Heart left ventricle (tissue), 16 donors: Measurements from ENCODE around the gene ACOXL. TPM values are rescaled to one million over a fixed set of nuclear protein-coding genes. Genes with fewer than 3 reads are reported as not detected.

ENCODE experiments used
- ATAC-seq, 4 donors: fragments of 200-7000 bp; cut with Tn5 transposase; one replicate each; pipeline ENCODE4 v1.9.1; 2020 to 2022; ENCODE audit warnings: moderate library complexity in 4 of 4, mild to moderate bottlenecking in 3 of 4, moderate number of reproducible peaks in 1 of 4
- DNase-seq, 5 donors: peaks; one replicate each; pipeline ENCODE4 v3.0.0-alpha.2; 2020
- H3K27ac ChIP-seq, 12 donors: fragments of 200-600 bp; sonication (generic) in 4 of 12; one replicate each; pipeline versions ENCODE4 v1.5.0 to v1.8.0; 2016 to 2022; ENCODE audit warnings: mild to moderate bottlenecking in 2 of 12
- H3K27me3 ChIP-seq, 9 donors: fragments of 200-600 bp; sonication (generic) in 2 of 9; one replicate each; pipeline versions ENCODE4 v1.5.1 to v1.8.0; 2016 to 2022; ENCODE audit warnings: mild to moderate bottlenecking in 3 of 9
- H3K36me3 ChIP-seq, 9 donors: fragments of 200-600 bp; sonication (generic) in 2 of 9; one replicate each; pipeline versions ENCODE4 v1.5.0 to v1.8.0; 2018 to 2022; ENCODE audit warnings: mild to moderate bottlenecking in 2 of 9
- H3K4me1 ChIP-seq, 12 donors: fragments of 200-600 bp; sonication (generic) in 4 of 12; one replicate each; pipeline versions ENCODE4 v1.5.0 to v1.8.0; 2016 to 2022; ENCODE audit warnings: mild to moderate bottlenecking in 3 of 12
- H3K4me3 ChIP-seq, 12 donors: fragments of 200-600 bp; sonication (generic) in 4 of 12; one replicate each; pipeline versions ENCODE4 v1.5.0 to v1.8.0; 2017 to 2022; ENCODE audit warnings: mild to moderate bottlenecking in 9 of 12, moderate library complexity in 4 of 12
- H3K9me3 ChIP-seq, 12 donors: fragments of 200-600 bp; sonication (generic) in 4 of 12; one replicate each; pipeline versions ENCODE4 v1.5.0 to v1.8.0; 2016 to 2022; ENCODE audit warnings: mild to moderate bottlenecking in 1 of 12
- POLR2A ChIP-seq, 2 donors: fragments of 450-650 bp; IDR thresholded peaks; one replicate each; pipeline ENCODE4 v1.6.1; 2017; ENCODE audit warnings: antibody characterized with exemption in 2 of 2, mild to moderate bottlenecking in 2 of 2, moderate library complexity in 2 of 2
- WGBS, 4 donors: extraction: QIAGEN DNeasy Blood & Tissue Kit in 2 of 4; methylation state at CpG; one replicate each; pipeline versions ENCODE4 v1.1.5 to v1.1.7; 2013 to 2018; 5-methylcytosine and 5-hydroxymethylcytosine counted together
- intact Hi-C, 10 donors: fragments of 100-400 bp; cut with DNase I; formaldehyde crosslinking; loops; one replicate each; pipeline versions ENCODE4 v1.11.1 to v1.14.2; 2022
- polyA plus RNA-seq, 2 donors: library from polyadenylated mRNA; stranded (reverse); fragments of 200-250 nt; gene quantifications; one replicate each; pipeline ENCODE4 v1.2.3, GENCODE V29; 2013
- total RNA-seq, 9 donors: library from RNA; depleted of rRNA in 2 of 9; stranded (reverse); fragments of >200 nt in 2 of 9; fragmentation: NEBNext Ultra II Directional in 3 of 9; extraction: Animal tissue kit (Norgen Biotek cat#: 25700) in 3 of 9; gene quantifications; one replicate each; pipeline versions ENCODE4 v1.1.0 to v1.2.4, GENCODE V29; 2016 to 2023
- TF ChIP-seq, protein P1 (sequence below), 12 donors: fragments of 200-600 bp; sonication (generic) in 4 of 12; IDR thresholded peaks; one replicate each; pipeline versions ENCODE4 v1.5.0 to v1.8.0; 2018 to 2022; ENCODE audit warnings: antibody characterized with exemption in 12 of 12, mild to moderate bottlenecking in 5 of 12
- donor health status: ischemic (EF 13 %, LVEDD 7.1; RV severe dilation, severe dysfunction).
- donor health status: healthy with polysubstance abuse.
- donor health status: DM: no; HTN: yes; CAD: no.
- donor health status: DM: no; HTN: no; CAD: no.
- donor health status: ischemic (EF 25% LVEDD 6.9; RV normal size, moderate dysfunction).
- donor health status: ischemic (EF 25% LVEDD 5.7; RV mildly dilated, moderate dysfunction).
- donor health status: healthy.
- donor health status: DM: yes; HTN: yes; CAD: no.
- donor health status: ischemic (EF 35%, LVEDD 5.7; RV mildly dilated, moderate dysfunction).
- donor health status: nonischemic (EF 11% LVEDD 7.7; RV severe dilation, severe dysfunction).
- donor health status: DM: yes; HTN: yes; CAD: no.
- donor health status: PGD.
- donor health status: ischemic (EF 29% LVEDD 5.4; RV normal size, mild dysfunction).
- donor health status: nonischemic (EF 23%, LVEDD 6.1; RV moderate dilation, normal function).

ACOXL gene
- total and polyA plus RNA-seq, 11 donors = 0.25 TPM; not detected in 10

DNA sequence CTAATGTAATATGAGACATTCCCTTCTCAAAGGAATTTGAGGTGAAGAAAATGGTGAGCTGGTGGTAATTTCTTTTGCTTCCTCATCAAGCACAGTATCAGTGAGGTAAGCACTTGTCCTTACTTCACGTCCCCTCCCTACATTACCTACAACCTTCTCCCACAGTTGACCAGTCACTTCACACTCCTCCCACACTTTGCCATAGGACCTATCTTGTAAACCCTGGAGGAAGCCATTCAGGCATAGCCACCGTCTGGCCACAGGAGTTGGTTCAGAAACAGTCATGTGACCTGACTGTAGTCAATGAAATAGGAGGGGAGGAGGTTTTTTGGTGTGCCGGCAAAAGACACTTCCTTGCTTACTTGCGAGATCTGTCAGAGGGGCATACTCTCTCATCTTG, 12.1 kb downstream of the ACOXL start:
- Histone ChIP-seq H3K9me3 (peaks cover 0 to 2% (median 0%) of the 10 kb centered on the region in 12 donors), H3K36me3 (no peaks in the 10 kb centered on the region), H3K27me3 (peaks cover 0 to 14% (median 2%) of the 10 kb centered on the region in 9 donors), H3K4me3 (no peak overlapping the region), H3K27ac (no peak overlapping the region), H3K4me1 (no peaks in the 10 kb centered on the region)
- DNase-seq (no peak), ATAC-seq (no peak)
- 79 to 89% (median 82%) methylated on average over 4 of the region's 4 CpGs for WGBS, 4 donors
- intact Hi-C loops = no loop called here
- no peak for TF ChIP-seq POLR2A (IDR thresholded peaks at IDR 0.05)
- TF ChIP-seq, protein P1, sequence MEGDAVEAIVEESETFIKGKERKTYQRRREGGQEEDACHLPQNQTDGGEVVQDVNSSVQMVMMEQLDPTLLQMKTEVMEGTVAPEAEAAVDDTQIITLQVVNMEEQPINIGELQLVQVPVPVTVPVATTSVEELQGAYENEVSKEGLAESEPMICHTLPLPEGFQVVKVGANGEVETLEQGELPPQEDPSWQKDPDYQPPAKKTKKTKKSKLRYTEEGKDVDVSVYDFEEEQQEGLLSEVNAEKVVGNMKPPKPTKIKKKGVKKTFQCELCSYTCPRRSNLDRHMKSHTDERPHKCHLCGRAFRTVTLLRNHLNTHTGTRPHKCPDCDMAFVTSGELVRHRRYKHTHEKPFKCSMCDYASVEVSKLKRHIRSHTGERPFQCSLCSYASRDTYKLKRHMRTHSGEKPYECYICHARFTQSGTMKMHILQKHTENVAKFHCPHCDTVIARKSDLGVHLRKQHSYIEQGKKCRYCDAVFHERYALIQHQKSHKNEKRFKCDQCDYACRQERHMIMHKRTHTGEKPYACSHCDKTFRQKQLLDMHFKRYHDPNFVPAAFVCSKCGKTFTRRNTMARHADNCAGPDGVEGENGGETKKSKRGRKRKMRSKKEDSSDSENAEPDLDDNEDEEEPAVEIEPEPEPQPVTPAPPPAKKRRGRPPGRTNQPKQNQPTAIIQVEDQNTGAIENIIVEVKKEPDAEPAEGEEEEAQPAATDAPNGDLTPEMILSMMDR (IDR thresholded peaks at IDR 0.05) = no peak

DNA sequence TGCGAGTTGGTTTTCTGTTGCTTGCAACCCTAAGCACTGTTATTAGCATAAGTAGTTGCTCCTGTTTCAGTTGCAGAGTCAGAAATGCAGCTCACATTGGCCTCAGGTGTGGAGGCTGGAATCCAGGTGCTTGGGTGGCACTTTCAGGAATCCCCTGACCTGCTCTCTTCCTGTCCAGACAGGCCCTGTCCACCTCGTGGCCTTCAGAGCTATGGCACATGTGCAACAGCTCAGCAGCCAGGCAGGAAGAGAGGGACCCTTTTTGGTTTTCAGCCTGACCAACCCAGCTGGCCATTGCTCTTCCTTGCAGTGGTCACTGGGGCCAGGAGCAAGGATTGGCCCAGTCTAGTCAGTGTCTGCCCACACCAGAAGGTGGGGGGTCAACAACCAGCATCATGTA, 12.7 kb downstream of the ACOXL start:
- DNase-seq (no peak), ATAC-seq (no peak)
- intact Hi-C loops = no loop called here
- TF ChIP-seq POLR2A (IDR thresholded peaks at IDR 0.05) = no peak
- TF ChIP-seq, protein P1 (IDR thresholded peaks at IDR 0.05) = no peak
- no peaks in the 10 kb centered on the region for H3K9me3 ChIP-seq
- H3K27me3 ChIP-seq = peaks cover 0 to 11% (median 2%) of the 10 kb centered on the region in 9 donors
- WGBS, 4 donors = 60 to 80% (median 80%) methylated on average over 2 of the region's 2 CpGs
- H3K4me1 ChIP-seq = no peaks in the 10 kb centered on the region
- H3K4me3 ChIP-seq = no peak overlapping the region
- H3K27ac ChIP-seq = no peak overlapping the region
- no peaks in the 10 kb centered on the region for H3K36me3 ChIP-seq

DNA sequence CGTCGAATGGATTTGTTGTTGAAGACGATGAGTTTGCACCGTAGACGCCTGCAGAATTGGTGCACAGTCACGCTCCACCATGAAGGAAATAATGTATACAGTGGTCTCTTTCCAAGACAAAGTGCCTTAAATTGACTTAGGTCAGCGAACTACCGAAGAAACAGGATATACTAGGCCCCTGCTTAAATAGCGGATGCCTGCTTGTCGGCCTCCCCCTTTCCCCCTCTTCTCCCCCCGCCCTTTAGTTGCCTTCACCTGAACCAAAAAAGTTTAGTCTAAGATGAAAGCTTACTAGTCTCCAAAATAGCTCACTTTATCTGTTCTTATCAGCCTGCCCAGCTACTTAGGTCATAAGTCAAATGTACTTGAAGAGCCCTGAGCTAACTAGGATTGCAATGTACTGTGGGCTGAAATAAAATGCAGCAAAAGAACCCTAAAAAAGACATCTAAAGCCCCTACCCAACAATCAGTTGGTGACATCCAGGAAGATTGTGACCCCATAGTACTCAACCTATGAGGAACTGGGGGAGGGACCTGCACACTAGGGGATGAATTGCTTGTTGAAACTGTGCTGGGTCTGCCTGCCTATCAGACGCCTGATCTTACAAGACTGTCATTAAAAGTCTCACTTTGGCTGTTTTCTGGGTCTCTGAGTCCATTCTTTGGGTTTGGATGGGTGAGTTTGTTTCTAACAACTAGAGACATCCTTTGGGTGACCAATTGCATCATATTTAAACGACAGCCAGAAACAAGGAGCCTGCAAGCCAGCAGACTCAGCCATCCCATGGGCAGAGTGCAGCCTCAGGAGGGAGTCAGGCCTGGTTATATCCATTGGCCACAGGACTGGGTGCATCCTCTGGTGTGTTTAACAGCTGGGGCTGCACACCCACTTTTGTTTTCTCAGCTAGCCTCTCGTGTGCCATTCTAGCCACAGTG, 14.5 kb downstream of the ACOXL start:
- Histone ChIP-seq H3K4me1 (no peaks in the 10 kb centered on the region), H3K36me3 (no peaks in the 10 kb centered on the region), H3K27ac (no peak overlapping the region), H3K9me3 (no peaks in the 10 kb centered on the region), H3K4me3 (no peak overlapping the region), H3K27me3 (peaks cover 0 to 8% (median 0%) of the 10 kb centered on the region in 9 donors)
- intact Hi-C loops = no loop called here
- 80 to 84% (median 83%) methylated on average over 14 of the region's 14 CpGs for WGBS, 4 donors
- DNase-seq = no peak
- no peak for ATAC-seq
- TF ChIP-seq, protein P1 (IDR thresholded peaks at IDR 0.05) = no peak
- TF ChIP-seq POLR2A (IDR thresholded peaks at IDR 0.05) = no peak
